SU-DHL-6 (cell line): Measurements from ENCODE around the gene RRBP1.

ENCODE experiments used
- CTCF ChIP-seq: fragments of 200-600 bp; sonication (generic); IDR thresholded peaks from one replicate; pipeline ENCODE4 v1.5.1; 2017; ENCODE audit warnings: antibody characterized with exemption, mild to moderate bottlenecking, low read length, moderate library complexity; ENCODE audit not compliant: insufficient read depth, poor library complexity, severe bottlenecking
- EZH2phosphoT487 ChIP-seq: fragments of 200-600 bp; sonication (generic), shearing (Covaris generic); conservative IDR thresholded peaks from 2 replicates; pipeline ENCODE4 v1.6.1; 2018; ENCODE audit warnings: mild to moderate bottlenecking, antibody characterized with exemption, low read length, moderate library complexity, mixed read lengths

- no peak for TF ChIP-seq CTCF
- no peak for TF ChIP-seq EZH2phosphoT487
These were observed 14.2 kb upstream of the RRBP1 start for GRCh38 chr20:17696287-17696686.
